Smooth muscle cell (in vitro differentiated cells): ENCODE data around the gene SOX12. TPM values are rescaled to one million over a fixed set of nuclear protein-coding genes. Genes with fewer than 3 reads are reported as not detected.

Experiments
- DNase-seq: peaks from one replicate; lab custom pipeline; 2025; ENCODE audit not compliant: unreplicated experiment; lab: John Stamatoyannopoulos, UW
- H2AFZ ChIP-seq: fragments of 200-600 bp; sonication (generic); 2 replicates; pipeline ENCODE4 v1.6.0; 2016; ENCODE audit warnings: antibody characterized with exemption, low read depth, mild to moderate bottlenecking
- H3F3A ChIP-seq: fragments of 200-600 bp; sonication (generic); 2 replicates; pipeline ENCODE4 v1.6.0; 2017; ENCODE audit warnings: antibody characterized with exemption, low read depth
- H3K27ac ChIP-seq: fragments of 200-600 bp; sonication (generic); 2 replicates; pipeline ENCODE4 v1.5.1; 2016; ENCODE audit warnings: low read depth, mild to moderate bottlenecking
- H3K27me3 ChIP-seq: fragments of 200-600 bp; sonication (generic); 2 replicates; pipeline ENCODE4 v1.6.1; 2016; ENCODE audit warnings: low read depth, mild to moderate bottlenecking
- H3K36me3 ChIP-seq: fragments of 200-600 bp; sonication (generic); 2 replicates; pipeline ENCODE4 v1.5.1; 2016; ENCODE audit warnings: low read depth
- H3K4me1 ChIP-seq: fragments of 200-600 bp; sonication (generic); 2 replicates; pipeline ENCODE4 v1.5.1; 2016; ENCODE audit warnings: low read depth
- H3K4me2 ChIP-seq: fragments of 200-600 bp; sonication (generic); 2 replicates; pipeline ENCODE4 v1.6.0; 2016; ENCODE audit warnings: mild to moderate bottlenecking
- H3K4me3 ChIP-seq: fragments of 200-600 bp; sonication (generic); 2 replicates; pipeline ENCODE4 v1.5.1; 2016; ENCODE audit warnings: mild to moderate bottlenecking
- H3K79me2 ChIP-seq: fragments of 200-600 bp; sonication (generic); 2 replicates; pipeline ENCODE4 v1.6.0; 2016; ENCODE audit warnings: low read depth, mild to moderate bottlenecking
- H3K9ac ChIP-seq: fragments of 200-600 bp; sonication (generic); 2 replicates; pipeline ENCODE4 v1.6.0; 2016; ENCODE audit warnings: low read depth
- H3K9me3 ChIP-seq: fragments of 200-600 bp; sonication (generic); replicated peaks from 2 replicates; pipeline ENCODE4 v1.5.1; 2016; ENCODE audit warnings: low read depth
- H4K20me1 ChIP-seq: fragments of 200-600 bp; sonication (generic); 2 replicates; pipeline ENCODE4 v1.6.0; 2016; ENCODE audit warnings: low read depth
- CTCF ChIP-seq: fragments of 200-600 bp; sonication (generic); IDR thresholded peaks from 2 replicates; pipeline ENCODE4 v1.5.1; 2017; ENCODE audit warnings: borderline replicate concordance, mild to moderate bottlenecking, antibody characterized with exemption; ENCODE audit not compliant: insufficient read depth, poor library complexity, severe bottlenecking
- WGBS: methylation state at CpG from one replicate; pipeline ENCODE4 v1.1.7; 2016; ENCODE audit warnings: low lambda C conversion rate; 5-methylcytosine and 5-hydroxymethylcytosine counted together
- polyA plus RNA-seq: library from polyadenylated mRNA; unstranded; fragments of >200 nt; fragmentation: Nextera tagmentation; extraction: Ambion mirVana; gene quantifications from 2 replicates; pipeline ENCODE4 v1.2.1, GENCODE V29; 2016
- total RNA-seq: library from RNA; depleted of rRNA; stranded (reverse); fragments of >200 nt; gene quantifications from 2 replicates; pipeline ENCODE4 v1.2.3, GENCODE V29; 2014

Gene SOX12
- total and polyA plus RNA-seq, 2 experiments from 2014 or later, result 7.1 to 17.7 TPM

GRCh38 chr20:356745-357144 is 31.4 kb downstream of the SOX12 start:
- H4K20me1 ChIP-seq, result no peaks in the 10 kb centered on the region
- H3K36me3 ChIP-seq, result no peaks in the 10 kb centered on the region
- no peak overlapping the region for H3K4me3 ChIP-seq
- H3K9ac ChIP-seq, result no peak overlapping the region
- no peak for DNase-seq
- H3K27ac ChIP-seq, result no peak overlapping the region
- H3K27me3 ChIP-seq, result no peaks in the 10 kb centered on the region
- no peak overlapping the region for H3K4me2 ChIP-seq
- no peak for TF ChIP-seq CTCF
- H2AFZ ChIP-seq, result no peak overlapping the region
- 90% methylated on average over 10 of the region's 10 CpGs for WGBS
- peaks cover 8% of the 10 kb centered on the region for H3F3A ChIP-seq
- peaks cover 4% of the 10 kb centered on the region for H3K4me1 ChIP-seq
- no peaks in the 10 kb centered on the region for H3K9me3 ChIP-seq
- H3K79me2 ChIP-seq, result no peaks in the 10 kb centered on the region

DNA sequence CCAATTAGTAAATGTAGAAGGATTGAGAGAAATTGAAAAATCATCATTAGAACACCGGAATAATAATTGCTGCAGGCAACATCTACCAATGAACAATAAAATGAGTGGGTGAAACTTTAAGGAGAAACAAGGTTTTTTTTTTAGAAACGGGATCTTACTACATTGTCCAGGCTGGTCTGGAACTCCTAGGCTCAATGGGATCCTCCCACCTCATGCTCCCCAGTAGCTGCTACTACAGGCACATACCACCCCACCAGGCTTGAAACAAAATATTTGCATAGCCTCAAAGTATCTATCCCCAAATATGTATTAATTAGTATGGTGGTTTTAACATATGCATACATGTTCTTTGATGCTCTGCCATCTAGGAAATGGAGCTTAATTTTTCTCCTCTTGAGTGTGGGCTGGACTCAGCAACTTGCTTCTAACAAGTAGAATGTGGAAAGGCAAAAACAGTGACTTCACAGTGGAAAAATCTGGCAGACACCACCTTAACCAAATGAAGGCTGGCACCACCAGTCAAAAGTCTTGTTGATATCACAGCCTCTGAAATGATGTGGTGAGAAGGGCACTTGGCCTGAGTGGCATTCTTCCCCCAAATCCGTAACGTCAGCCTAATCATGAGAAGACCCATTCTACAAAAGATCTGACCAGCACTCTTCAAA is 33.7 kb downstream of the SOX12 start:
- Histone ChIP-seq H3K9me3 (no peaks in the 10 kb centered on the region), H2AFZ (no peak overlapping the region), H3K4me2 (no peak overlapping the region), H3F3A (peaks cover 4% of the 10 kb centered on the region), H3K36me3 (no peaks in the 10 kb centered on the region), H3K79me2 (no peaks in the 10 kb centered on the region), H3K9ac (no peak overlapping the region), H3K4me1 (peaks cover 4% of the 10 kb centered on the region), H3K4me3 (no peak overlapping the region), H3K27me3 (no peaks in the 10 kb centered on the region), H4K20me1 (no peaks in the 10 kb centered on the region), H3K27ac (no peak overlapping the region)
- DNase-seq, result no peak
- TF ChIP-seq CTCF, result no peak
- WGBS, result 90% methylated on average over 4 of the region's 4 CpGs

DNA sequence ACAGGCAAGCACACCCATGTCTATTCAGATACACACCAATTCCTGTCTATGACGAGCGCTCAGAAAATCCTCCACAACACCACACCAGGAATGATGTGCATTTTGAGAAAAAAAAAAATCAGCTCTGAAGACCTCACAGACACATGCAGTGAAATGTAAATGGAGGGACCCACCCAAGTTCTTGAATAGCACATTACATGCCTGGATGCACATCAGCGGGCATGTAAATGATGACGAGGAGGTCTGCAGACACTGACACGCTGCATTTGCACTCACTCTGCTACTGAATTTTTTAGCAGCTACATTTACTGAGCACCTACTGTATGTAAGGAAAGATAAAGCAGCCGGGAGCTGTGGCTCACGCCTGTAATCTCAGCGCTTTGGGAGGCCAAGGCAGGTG is 36.2 kb downstream of the SOX12 start:
- Histone ChIP-seq H3K4me3 (no peak overlapping the region), H3K27me3 (no peaks in the 10 kb centered on the region), H3K9ac (no peak overlapping the region), H3K36me3 (no peaks in the 10 kb centered on the region), H2AFZ (no peak overlapping the region), H4K20me1 (no peaks in the 10 kb centered on the region), H3K4me2 (no peak overlapping the region), H3F3A (peaks cover 4% of the 10 kb centered on the region), H3K79me2 (no peaks in the 10 kb centered on the region), H3K9me3 (no peaks in the 10 kb centered on the region), H3K27ac (no peak overlapping the region), H3K4me1 (peaks cover 4% of the 10 kb centered on the region)
- no peak for DNase-seq
- no peak for TF ChIP-seq CTCF
- 95% methylated on average over 8 of the region's 8 CpGs for WGBS
